Activated CD8-positive, alpha-beta memory T cell treated with anti-CD3 and anti-CD28 coated beads for 4 hours (primary cell): Measurements from ENCODE around the gene VWDE.
"Not testable (repeated sequence)": the region's sequence is repeated elsewhere in the genome, so short reads cannot be mapped to it uniquely, and the experiment has no call there.

Source experiments
- DNase-seq, 2 donors: peaks; one replicate each; pipeline ENCODE4 v3.0.0-alpha.2; 2020; ENCODE audit warnings: low read depth in 2 of 2

Gene VWDE

GRCh38 chr7:12403287-12404181 is at the start of gene VWDE:
Gene VWDE, minus strand, starts transcription at chr7:12403865. Its CDS starts 149 bp downstream, at chr7:12403716.
- DNase-seq, result peak in 1 of 2 donors; percentile 7

GRCh38 chr7:12453136-12453535 is 49.5 kb upstream of the VWDE start:
- not testable (repeated sequence) for DNase-seq

- no peak for DNase-seq
Observed at GRCh38 chr7:12450615-12451014, 47.0 kb upstream of the VWDE start.

GRCh38 chr7:12444785-12445184 is 41.1 kb upstream of the VWDE start:
- DNase-seq, result no peak

GRCh38 chr7:12440229-12440628 is 36.6 kb upstream of the VWDE start:
- DNase-seq, result no peak

- DNase-seq, result no peak
Observed at GRCh38 chr7:12436896-12437535, 33.4 kb upstream of the VWDE start.

- DNase-seq, result no peak
Observed at GRCh38 chr7:12436126-12436525, 32.5 kb upstream of the VWDE start.

- DNase-seq, result no peak
Observed at GRCh38 chr7:12434012-12434642, 30.5 kb upstream of the VWDE start.

- DNase-seq, result no peak
Observed at GRCh38 chr7:12431886-12432556, 28.4 kb upstream of the VWDE start.

- DNase-seq, result no peak
Observed at GRCh38 chr7:12425311-12425710, 21.6 kb upstream of the VWDE start.

GRCh38 chr7:12423997-12424745 is 20.5 kb upstream of the VWDE start:
- no peak for DNase-seq

- DNase-seq, result no peak
Observed at GRCh38 chr7:12423355-12423996, 19.8 kb upstream of the VWDE start.

- DNase-seq, result no peak
Observed at GRCh38 chr7:12422554-12423320, 19.1 kb upstream of the VWDE start.

- no peak for DNase-seq
Observed at GRCh38 chr7:12418452-12418851, 14.8 kb upstream of the VWDE start.

- DNase-seq, result no peak
Observed at GRCh38 chr7:12415072-12415471, 11.4 kb upstream of the VWDE start.

GRCh38 chr7:12412407-12412806 is 8.7 kb upstream of the VWDE start:
- no peak for DNase-seq

GRCh38 chr7:12410523-12410922 is 6.9 kb upstream of the VWDE start:
- no peak for DNase-seq

GRCh38 chr7:12409097-12409711 is 5.5 kb upstream of the VWDE start:
- no peak for DNase-seq

GRCh38 chr7:12407652-12408051 is 4.0 kb upstream of the VWDE start:
- not testable (repeated sequence) for DNase-seq

- no peak for DNase-seq
Observed at GRCh38 chr7:12402365-12402725, 1.3 kb downstream of the VWDE start.
